Activated CD4-positive, alpha-beta T cell treated with anti-CD3 and anti-CD28 coated beads, Interleukin-2, amount 10 ng/mL, durations not matched to agents 24 days and 14 days (primary cell): ENCODE measurements around the gene RNU6-8. TPM values are rescaled to one million over a fixed set of nuclear protein-coding genes. Genes with fewer than 3 reads are reported as not detected.

Experiments used
- DNase-seq: peaks from one replicate; pipeline ENCODE4 v3.0.0; 2022
- H3K27ac Mint-ChIP-seq: one replicate; pipeline ENCODE4 v1.8.0; 2022; ENCODE audit warnings: mild to moderate bottlenecking, mixed read lengths
- H3K27me3 Mint-ChIP-seq: one replicate; pipeline ENCODE4 v1.8.0; 2022; ENCODE audit warnings: mixed read lengths
- H3K36me3 Mint-ChIP-seq: one replicate; pipeline ENCODE4 v1.8.0; 2022; ENCODE audit warnings: low read depth, mild to moderate bottlenecking, mixed read lengths
- H3K4me1 Mint-ChIP-seq: one replicate; pipeline ENCODE4 v1.8.0; 2021; ENCODE audit warnings: mixed read lengths
- H3K4me3 Mint-ChIP-seq: one replicate; pipeline ENCODE4 v1.8.0; 2022; ENCODE audit warnings: mild to moderate bottlenecking, moderate library complexity, mixed read lengths
- H3K9me3 Mint-ChIP-seq: one replicate; pipeline ENCODE4 v1.8.0; 2021; ENCODE audit warnings: mixed read lengths
- intact Hi-C: fragments of 100-400 bp; cut with micrococcal nuclease; formaldehyde crosslinking; loops from one replicate; pipeline ENCODE4 v1.15.1; 2023
- total RNA-seq: library from RNA; stranded (reverse); gene quantifications from 2 replicates; pipeline ENCODE4 v1.2.3, GENCODE V29; 2022

The RNU6-8 gene
- total RNA-seq, 1 donor from 2014 or later = not detected

DNA sequence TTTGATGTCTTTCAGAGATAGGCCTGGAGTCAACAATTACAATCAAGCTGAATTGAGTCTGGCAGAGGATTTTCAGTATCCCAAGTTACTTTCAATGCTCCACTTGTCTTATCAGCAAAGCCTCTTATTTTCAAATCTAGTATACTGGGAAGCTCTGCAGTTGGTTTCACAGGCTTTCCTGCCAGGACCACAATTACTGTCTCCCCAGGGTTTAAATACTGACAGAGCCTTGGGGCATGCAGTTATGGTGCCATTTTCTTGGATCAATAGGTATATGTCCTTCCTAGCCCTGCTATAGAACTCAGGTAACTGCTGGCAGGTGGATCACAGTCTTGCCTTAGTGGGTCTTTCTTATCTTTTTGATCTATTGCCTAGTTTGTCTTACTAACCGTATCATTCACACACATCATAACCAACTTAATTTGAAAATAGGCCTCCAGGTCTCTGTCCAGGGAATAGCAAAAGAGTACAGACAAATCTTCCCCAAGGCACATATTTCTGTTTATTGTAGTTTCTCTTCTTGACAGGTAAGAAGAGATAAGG, 22.4 kb upstream of the RNU6-8 start:
- H3K4me3 Mint-ChIP-seq = no peak overlapping the region
- H3K36me3 Mint-ChIP-seq = no peaks in the 10 kb centered on the region
- intact Hi-C loops = no loop called here
- H3K27me3 Mint-ChIP-seq = peaks cover 4% of the 10 kb centered on the region
- DNase-seq = no peak
- no peaks in the 10 kb centered on the region for H3K9me3 Mint-ChIP-seq
- no peaks in the 10 kb centered on the region for H3K4me1 Mint-ChIP-seq
- no peak overlapping the region for H3K27ac Mint-ChIP-seq

- no peak overlapping the region for H3K27ac Mint-ChIP-seq
- H3K4me3 Mint-ChIP-seq = no peak overlapping the region
- H3K9me3 Mint-ChIP-seq = no peaks in the 10 kb centered on the region
- intact Hi-C loops = no loop called here
- no peaks in the 10 kb centered on the region for H3K36me3 Mint-ChIP-seq
- H3K27me3 Mint-ChIP-seq = peaks cover 4% of the 10 kb centered on the region
- H3K4me1 Mint-ChIP-seq = no peaks in the 10 kb centered on the region
- DNase-seq = no peak
Measured at GRCh38 chr14:32224737-32225377, 21.8 kb upstream of the RNU6-8 start.

- intact Hi-C loops = no loop called here
- H3K4me3 Mint-ChIP-seq = no peak overlapping the region
- no peaks in the 10 kb centered on the region for H3K9me3 Mint-ChIP-seq
- DNase-seq = no peak
- no peaks in the 10 kb centered on the region for H3K4me1 Mint-ChIP-seq
- H3K27ac Mint-ChIP-seq = no peak overlapping the region
- H3K36me3 Mint-ChIP-seq = no peaks in the 10 kb centered on the region
- peaks cover 4% of the 10 kb centered on the region for H3K27me3 Mint-ChIP-seq
Measured at GRCh38 chr14:32217301-32217700, 14.2 kb upstream of the RNU6-8 start.

DNA sequence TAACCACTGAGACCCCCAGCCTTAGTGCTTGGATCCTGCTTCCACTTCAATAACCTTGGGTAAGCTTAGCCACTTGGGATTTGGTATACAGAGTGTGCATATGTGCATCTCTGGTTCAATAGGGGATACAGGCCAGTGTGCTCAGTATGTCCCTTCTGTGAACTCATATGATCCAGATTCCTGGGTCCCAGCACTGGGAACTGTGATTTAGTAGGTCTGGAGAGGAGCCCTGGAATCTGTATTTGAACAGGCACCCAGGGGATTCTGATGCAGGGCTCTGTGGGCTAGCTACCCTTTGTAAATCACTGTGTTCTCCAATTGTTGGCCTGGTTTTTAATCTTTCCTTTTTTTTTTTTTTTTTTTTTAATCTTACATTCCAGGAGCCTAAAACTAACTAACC, 9.8 kb upstream of the RNU6-8 start:
- Mint-ChIP-seq H3K27ac (no peak overlapping the region), H3K36me3 (no peaks in the 10 kb centered on the region), H3K4me3 (no peak overlapping the region), H3K27me3 (peaks cover 12% of the 10 kb centered on the region), H3K9me3 (no peaks in the 10 kb centered on the region), H3K4me1 (no peaks in the 10 kb centered on the region)
- no peak for DNase-seq
- intact Hi-C loops = no loop called here

- H3K9me3 Mint-ChIP-seq = no peaks in the 10 kb centered on the region
- H3K36me3 Mint-ChIP-seq = no peaks in the 10 kb centered on the region
- H3K4me3 Mint-ChIP-seq = no peak overlapping the region
- intact Hi-C loops = no loop called here
- H3K27ac Mint-ChIP-seq = no peak overlapping the region
- DNase-seq = no peak
- peaks cover 2% of the 10 kb centered on the region for H3K4me1 Mint-ChIP-seq
- H3K27me3 Mint-ChIP-seq = peaks cover 22% of the 10 kb centered on the region
Measured at GRCh38 chr14:32211068-32211404, 8.0 kb upstream of the RNU6-8 start.

DNA sequence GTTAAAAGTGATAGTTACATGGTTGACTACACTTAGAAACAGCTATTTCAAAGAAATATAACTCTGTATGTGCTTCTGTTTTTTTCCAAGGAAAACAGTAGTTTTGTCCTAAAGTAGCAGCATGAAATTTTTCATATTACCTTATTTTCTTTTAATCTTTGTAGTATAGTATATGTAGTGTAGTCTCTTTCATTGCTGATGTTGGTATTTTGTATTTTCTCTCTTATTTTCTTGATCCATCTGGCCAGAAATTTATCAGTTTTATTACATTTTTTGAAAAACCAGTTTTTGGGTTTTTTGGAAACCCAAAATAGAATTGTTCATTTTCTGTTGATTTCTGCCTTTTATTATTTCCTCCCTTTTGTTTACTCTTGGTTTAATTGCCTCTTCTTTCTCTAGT, 6.4 kb upstream of the RNU6-8 start:
- Mint-ChIP-seq H3K36me3 (no peaks in the 10 kb centered on the region), H3K4me1 (peaks cover 5% of the 10 kb centered on the region), H3K27ac (no peak overlapping the region), H3K27me3 (peaks cover 25% of the 10 kb centered on the region), H3K9me3 (no peaks in the 10 kb centered on the region), H3K4me3 (no peak overlapping the region)
- intact Hi-C loops = loop anchor here (10.0 kb wide), 1 partner anchor 1655 kb away; the partner anchor contains the start of gene G2E3
- no peak for DNase-seq

GRCh38 chr14:32208490-32208889, 5.4 kb upstream of the RNU6-8 start:
- DNase-seq = no peak
- Mint-ChIP-seq H3K4me1 (peaks cover 13% of the 10 kb centered on the region), H3K36me3 (no peaks in the 10 kb centered on the region), H3K27me3 (peaks cover 30% of the 10 kb centered on the region), H3K9me3 (no peaks in the 10 kb centered on the region), H3K27ac (no peak overlapping the region), H3K4me3 (no peak overlapping the region)
- intact Hi-C loops = loop anchor here (10.0 kb wide), 1 partner anchor 1654 kb away; the partner anchor contains the start of gene G2E3

GRCh38 chr14:32206552-32206951, 3.5 kb upstream of the RNU6-8 start:
- Mint-ChIP-seq H3K9me3 (no peaks in the 10 kb centered on the region), H3K4me3 (no peak overlapping the region), H3K36me3 (no peaks in the 10 kb centered on the region), H3K4me1 (peaks cover 29% of the 10 kb centered on the region), H3K27me3 (peaks cover 30% of the 10 kb centered on the region), H3K27ac (no peak overlapping the region)
- DNase-seq = no peak
- intact Hi-C loops = loop anchor here (10.0 kb wide), 1 partner anchor 1652 kb away; the partner anchor contains the start of gene G2E3

DNA sequence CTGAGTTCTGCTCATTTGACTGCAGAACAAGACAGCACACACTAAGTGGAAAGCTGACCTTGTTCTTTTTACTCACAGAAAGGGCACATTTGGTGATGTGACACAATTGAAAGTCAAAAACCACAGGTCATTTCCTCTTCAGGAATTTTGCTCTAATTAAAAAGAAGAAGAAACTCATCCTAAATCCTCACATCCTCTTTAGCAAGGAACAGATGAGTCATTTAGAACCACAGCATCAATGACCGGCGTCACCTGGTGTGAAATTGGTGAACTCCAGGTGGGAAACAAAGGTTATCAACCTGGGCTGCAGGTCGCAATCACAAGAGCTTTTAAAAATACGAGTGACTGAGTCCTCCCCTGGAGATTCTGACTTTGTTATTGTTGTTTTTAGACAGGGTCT, 2.9 kb upstream of the RNU6-8 start:
- intact Hi-C loops = loop anchor here (10.0 kb wide), 1 partner anchor 1651 kb away; the partner anchor contains the start of gene G2E3

GRCh38 chr14:32205554-32205953, 2.5 kb upstream of the RNU6-8 start:
- Mint-ChIP-seq H3K4me3 (no peak overlapping the region), H3K9me3 (no peaks in the 10 kb centered on the region), H3K4me1 (peaks cover 34% of the 10 kb centered on the region), H3K27me3 (peaks cover 30% of the 10 kb centered on the region), H3K36me3 (no peaks in the 10 kb centered on the region), H3K27ac (no peak overlapping the region)
- intact Hi-C loops = loop anchor here (10.0 kb wide), 1 partner anchor 1651 kb away; the partner anchor contains the start of gene G2E3
- no peak for DNase-seq

More for the DNA sequence above, 2.9 kb upstream of the RNU6-8 start:
- peak; percentile 56 for DNase-seq
- Mint-ChIP-seq H3K4me1 (peaks cover 31% of the 10 kb centered on the region), H3K27ac (no peak overlapping the region), H3K36me3 (no peaks in the 10 kb centered on the region), H3K27me3 (peaks cover 30% of the 10 kb centered on the region), H3K4me3 (no peak overlapping the region), H3K9me3 (no peaks in the 10 kb centered on the region)

DNA sequence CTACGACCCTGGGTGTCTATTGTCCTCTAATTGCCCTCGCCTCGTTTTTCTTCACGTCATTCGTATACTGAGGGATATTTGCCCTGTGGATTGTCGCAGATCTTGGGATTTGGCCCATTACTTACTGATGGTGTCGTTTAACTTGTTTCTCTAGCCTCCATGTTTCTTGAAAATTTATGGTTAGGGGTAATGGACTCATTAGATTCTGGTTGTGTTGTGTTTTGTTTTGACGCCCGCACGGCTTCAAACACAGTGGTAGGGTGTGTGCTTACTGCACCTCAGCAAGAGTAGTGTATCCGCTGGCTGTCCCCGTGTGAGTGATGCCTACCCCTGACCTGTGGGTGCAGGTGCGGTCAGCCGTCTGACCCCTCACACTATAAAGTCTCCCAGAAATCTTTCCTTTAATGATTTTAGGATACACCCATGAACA, 874 bp upstream of the RNU6-8 start:
- Mint-ChIP-seq H3K27me3 (peaks cover 27% of the 10 kb centered on the region), H3K4me3 (peak overlapping the region; percentile 87), H3K36me3 (no peaks in the 10 kb centered on the region), H3K4me1 (peaks cover 36% of the 10 kb centered on the region), H3K9me3 (no peaks in the 10 kb centered on the region), H3K27ac (peak overlapping the region; percentile 85)
- DNase-seq = peak; percentile 67
- intact Hi-C loops = loop anchor here (1.0 to 10.0 kb wide), 9 partner anchors 49 to 1649 kb away; partner anchors contain the start of genes ARHGAP5, G2E3, HECTD1 and NPAS3

DNA sequence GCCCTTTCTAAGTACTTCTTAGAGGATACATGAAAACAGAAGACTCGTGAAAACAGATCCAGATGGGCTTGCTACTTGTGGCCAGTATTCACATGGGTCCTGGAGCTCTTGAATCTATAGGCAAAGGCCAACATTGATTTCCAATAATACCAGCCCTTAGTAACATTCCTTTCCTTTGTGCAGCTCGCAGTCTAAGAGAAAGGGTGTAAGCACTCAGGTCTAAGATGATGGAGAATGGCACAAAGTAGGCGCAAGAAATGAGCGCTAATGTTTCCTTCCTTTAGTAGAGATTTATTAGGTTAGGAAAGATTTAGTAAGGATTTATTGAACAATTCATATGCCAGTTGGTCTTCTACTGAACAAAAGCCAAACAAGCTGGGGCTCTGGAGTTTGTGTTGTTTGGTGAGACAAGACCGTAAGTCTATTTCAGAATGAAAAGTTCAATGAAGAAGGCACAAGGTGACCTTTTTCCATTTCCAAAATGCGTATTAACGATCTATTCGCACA, 525 bp downstream of the RNU6-8 start:
- peaks cover 18% of the 10 kb centered on the region for H3K27me3 Mint-ChIP-seq
- intact Hi-C loops = loop anchor here (2.0 to 10.0 kb wide), 7 partner anchors 50 to 1648 kb away; partner anchors contain the start of genes G2E3, HECTD1, NPAS3 and NUBPL
- H3K4me3 Mint-ChIP-seq = peak overlapping the region; percentile 87
- no peaks in the 10 kb centered on the region for H3K36me3 Mint-ChIP-seq
- H3K27ac Mint-ChIP-seq = peak overlapping the region; percentile 94
- H3K4me1 Mint-ChIP-seq = peaks cover 36% of the 10 kb centered on the region
- DNase-seq = no peak
- H3K9me3 Mint-ChIP-seq = no peaks in the 10 kb centered on the region

- H3K27ac Mint-ChIP-seq = peak within 1 kb of the TSS; percentile 94
- peaks cover 36% of the 10 kb centered on the region for H3K4me1 Mint-ChIP-seq
- intact Hi-C loops = loop anchor here (1.0 to 10.0 kb wide), 8 partner anchors 51 to 1647 kb away; partner anchors contain the start of genes DTD2, G2E3, HECTD1 and NPAS3
- H3K27me3 Mint-ChIP-seq = peaks cover 14% of the 10 kb centered on the region
- no peaks in the 10 kb centered on the region for H3K9me3 Mint-ChIP-seq
- no peaks in the 10 kb centered on the region for H3K36me3 Mint-ChIP-seq
- peak within 1 kb of the TSS; percentile 87 for H3K4me3 Mint-ChIP-seq
- DNase-seq = peak; percentile 74
Measured at GRCh38 chr14:32201816-32202490, 1.1 kb downstream of the RNU6-8 start, which contains the start of gene RNU6-7. RNU6-7 (plus strand) TSS chr14:32202045.
